ENCODE results near the gene RHBDL1. TPM values are rescaled to one million over a fixed set of nuclear protein-coding genes. Genes with fewer than 3 reads are reported as not detected.

Gene RHBDL1
- total and polyA plus RNA-seq, 2 experiments from 2014 or later = 0.90 to 2.1 TPM

GRCh38 chr16:659618-660017 is 15.9 kb upstream of the RHBDL1 start:
- no peaks in the 10 kb centered on the region for H3F3A ChIP-seq (ENCODE audit: insufficient read depth)
- WGBS, 2 experiments (ENCODE audit: low coverage in 1 of 2, low lambda C conversion rate in 2 of 2, missing lambda C conversion rate in 2 of 2) = 95 to 96% methylated on average over 13 to 14 of the region's 20 CpGs
- no peaks in the 10 kb centered on the region for H3K9me2 ChIP-seq (ENCODE audit: insufficient read depth)
- H3K4me2 ChIP-seq (ENCODE audit: unreplicated experiment) = no peak overlapping the region
- in situ Hi-C loops (cut with MboI) = no loop called here
- no peaks in the 10 kb centered on the region for H3K4me1 ChIP-seq (ENCODE audit: insufficient read depth)
- H3K36me3 ChIP-seq (ENCODE audit: low read depth) = no peaks in the 10 kb centered on the region
- TF ChIP-seq EZH2phosphoT487 (IDR thresholded peaks at IDR 0.05; ENCODE audit: insufficient read depth, low read depth) (no peak), EZH2 (IDR thresholded peaks at IDR 0.05; ENCODE audit: insufficient read depth, poor library complexity, severe bottlenecking) (no peak)
- no peak overlapping the region for H3K9ac ChIP-seq
- no peak overlapping the region for H3K27ac ChIP-seq
- H3K79me2 ChIP-seq (ENCODE audit: insufficient read depth) = no peaks in the 10 kb centered on the region
- no peak overlapping the region for H3K4me3 ChIP-seq
- H4K20me1 ChIP-seq (ENCODE audit: insufficient read depth) = no peaks in the 10 kb centered on the region
- no peaks in the 10 kb centered on the region for H3K9me3 ChIP-seq (ENCODE audit: low read depth)
- no peak overlapping the region for H2AFZ ChIP-seq
- no peaks in the 10 kb centered on the region for H3K27me3 ChIP-seq (replicated peaks; ENCODE audit: insufficient read depth)
- DNase-seq = no peak

- Histone ChIP-seq H3K9me3 (ENCODE audit: low read depth) (no peaks in the 10 kb centered on the region), H3K9me2 (ENCODE audit: insufficient read depth) (no peaks in the 10 kb centered on the region), H3K79me2 (ENCODE audit: insufficient read depth) (no peaks in the 10 kb centered on the region), H3F3A (ENCODE audit: insufficient read depth) (no peaks in the 10 kb centered on the region), H2AFZ (no peak overlapping the region), H3K9ac (no peak overlapping the region), H3K4me3 (no peak overlapping the region), H3K4me1 (ENCODE audit: insufficient read depth) (no peaks in the 10 kb centered on the region), H4K20me1 (ENCODE audit: insufficient read depth) (no peaks in the 10 kb centered on the region), H3K27ac (no peak overlapping the region), H3K36me3 (ENCODE audit: low read depth) (no peaks in the 10 kb centered on the region), H3K27me3 (replicated peaks; ENCODE audit: insufficient read depth) (no peaks in the 10 kb centered on the region), H3K4me2 (ENCODE audit: unreplicated experiment) (no peak overlapping the region)
- in situ Hi-C loops (cut with MboI) = no loop called here
- 79 to 95% methylated on average over 3 to 6 of the region's 6 CpGs for WGBS, 2 experiments (ENCODE audit: low coverage in 1 of 2, low lambda C conversion rate in 2 of 2, missing lambda C conversion rate in 2 of 2)
- TF ChIP-seq EZH2 (IDR thresholded peaks at IDR 0.05; ENCODE audit: insufficient read depth, poor library complexity, severe bottlenecking) (no peak), EZH2phosphoT487 (IDR thresholded peaks at IDR 0.05; ENCODE audit: insufficient read depth, low read depth) (no peak)
- DNase-seq = no peak
Measured at GRCh38 chr16:660132-660458, 15.4 kb upstream of the RHBDL1 start.

- TF ChIP-seq EZH2 (IDR thresholded peaks at IDR 0.05; ENCODE audit: insufficient read depth, poor library complexity, severe bottlenecking) = no peak
- TF ChIP-seq EZH2phosphoT487 (IDR thresholded peaks at IDR 0.05; ENCODE audit: insufficient read depth, low read depth) = no peak
- 72 to 74% methylated on average over 27 to 34 of the region's 43 CpGs for WGBS, 2 experiments (ENCODE audit: low coverage in 1 of 2, low lambda C conversion rate in 2 of 2, missing lambda C conversion rate in 2 of 2)
- H3K27ac ChIP-seq = no peak overlapping the region
Measured at GRCh38 chr16:660459-661183, 14.8 kb upstream of the RHBDL1 start.

GRCh38 chr16:661184-661821 is 14.2 kb upstream of the RHBDL1 start:
- DNase-seq = no peak
- no peak overlapping the region for H3K27ac ChIP-seq
- in situ Hi-C loops (cut with MboI) = no loop called here
- H3K4me1 ChIP-seq (ENCODE audit: insufficient read depth) = no peaks in the 10 kb centered on the region
- no peak overlapping the region for H3K9ac ChIP-seq
- TF ChIP-seq EZH2phosphoT487 (IDR thresholded peaks at IDR 0.05; ENCODE audit: insufficient read depth, low read depth) (no peak), EZH2 (IDR thresholded peaks at IDR 0.05; ENCODE audit: insufficient read depth, poor library complexity, severe bottlenecking) (no peak)
- H3K27me3 ChIP-seq (replicated peaks; ENCODE audit: insufficient read depth) = no peaks in the 10 kb centered on the region
- no peaks in the 10 kb centered on the region for H3K36me3 ChIP-seq (ENCODE audit: low read depth)
- no peak overlapping the region for H2AFZ ChIP-seq
- no peaks in the 10 kb centered on the region for H4K20me1 ChIP-seq (ENCODE audit: insufficient read depth)
- H3K9me3 ChIP-seq (ENCODE audit: low read depth) = no peaks in the 10 kb centered on the region
- H3K79me2 ChIP-seq (ENCODE audit: insufficient read depth) = no peaks in the 10 kb centered on the region
- no peaks in the 10 kb centered on the region for H3F3A ChIP-seq (ENCODE audit: insufficient read depth)
- H3K9me2 ChIP-seq (ENCODE audit: insufficient read depth) = no peaks in the 10 kb centered on the region
- no peak overlapping the region for H3K4me3 ChIP-seq
- H3K4me2 ChIP-seq (ENCODE audit: unreplicated experiment) = no peak overlapping the region
- 93% methylated on average over 32 to 35 of the region's 35 CpGs for WGBS, 2 experiments (ENCODE audit: low coverage in 1 of 2, low lambda C conversion rate in 2 of 2, missing lambda C conversion rate in 2 of 2)

More at GRCh38 chr16:660459-661183, 14.8 kb upstream of the RHBDL1 start:
- Histone ChIP-seq H2AFZ (no peak overlapping the region), H3K9me3 (ENCODE audit: low read depth) (no peaks in the 10 kb centered on the region), H3K79me2 (ENCODE audit: insufficient read depth) (no peaks in the 10 kb centered on the region), H3K4me3 (no peak overlapping the region), H3K27me3 (replicated peaks; ENCODE audit: insufficient read depth) (no peaks in the 10 kb centered on the region), H3K4me2 (ENCODE audit: unreplicated experiment) (no peak overlapping the region), H3K9me2 (ENCODE audit: insufficient read depth) (no peaks in the 10 kb centered on the region), H3K4me1 (ENCODE audit: insufficient read depth) (no peaks in the 10 kb centered on the region), H3K9ac (no peak overlapping the region), H3F3A (ENCODE audit: insufficient read depth) (no peaks in the 10 kb centered on the region), H3K36me3 (ENCODE audit: low read depth) (no peaks in the 10 kb centered on the region), H4K20me1 (ENCODE audit: insufficient read depth) (no peaks in the 10 kb centered on the region)
- DNase-seq = peak; percentile 59
- in situ Hi-C loops (cut with MboI) = no loop called here
